Endothelial cell (in vitro differentiated cells): Measurements from ENCODE around the gene TMEM132D. TPM values are rescaled to one million over a fixed set of nuclear protein-coding genes. Genes with fewer than 3 reads are reported as not detected.

ENCODE experiments used
- DNase-seq: peaks from one replicate; pipeline ENCODE4 v3.0.0; 2021; ENCODE audit warnings: low spot score
- H3K27ac Mint-ChIP-seq: one replicate; pipeline ENCODE4 v1.8.0; 2021; ENCODE audit warnings: mixed read lengths, inconsistent platforms; ENCODE audit not compliant: unreplicated experiment
- H3K27me3 Mint-ChIP-seq: one replicate; pipeline ENCODE4 v1.8.0; 2021; ENCODE audit warnings: mild to moderate bottlenecking, moderate library complexity, mixed read lengths, inconsistent platforms; ENCODE audit not compliant: unreplicated experiment
- H3K36me3 Mint-ChIP-seq: one replicate; pipeline ENCODE4 v1.8.0; 2021; ENCODE audit warnings: mild to moderate bottlenecking, low read depth, mixed read lengths, inconsistent platforms; ENCODE audit not compliant: unreplicated experiment
- H3K4me1 Mint-ChIP-seq: one replicate; pipeline ENCODE4 v1.8.0; 2021; ENCODE audit warnings: mild to moderate bottlenecking, mixed read lengths, inconsistent platforms; ENCODE audit not compliant: unreplicated experiment
- H3K4me3 Mint-ChIP-seq: one replicate; pipeline ENCODE4 v1.8.0; 2021; ENCODE audit warnings: mild to moderate bottlenecking, mixed read lengths, inconsistent platforms; ENCODE audit not compliant: unreplicated experiment
- H3K9me3 Mint-ChIP-seq: one replicate; pipeline ENCODE4 v1.8.0; 2021; ENCODE audit warnings: mixed read lengths, inconsistent platforms; ENCODE audit not compliant: unreplicated experiment
- CTCF ChIP-seq: fragments of 200-600 bp; sonication (generic); IDR thresholded peaks from one replicate; pipeline ENCODE4 v1.5.0; 2021; ENCODE audit warnings: antibody characterized with exemption; ENCODE audit not compliant: unreplicated experiment
- total RNA-seq: library from RNA; stranded (reverse); fragmentation: NEBNext Ultra II Directional; extraction: Animal tissue kit (Norgen Biotek cat#: 25700); gene quantifications from one replicate; pipeline ENCODE4 v1.2.1, GENCODE V29; 2021; ENCODE audit not compliant: unreplicated experiment

TMEM132D gene
- total RNA-seq, 1 donor from 2014 or later = not detected

DNA sequence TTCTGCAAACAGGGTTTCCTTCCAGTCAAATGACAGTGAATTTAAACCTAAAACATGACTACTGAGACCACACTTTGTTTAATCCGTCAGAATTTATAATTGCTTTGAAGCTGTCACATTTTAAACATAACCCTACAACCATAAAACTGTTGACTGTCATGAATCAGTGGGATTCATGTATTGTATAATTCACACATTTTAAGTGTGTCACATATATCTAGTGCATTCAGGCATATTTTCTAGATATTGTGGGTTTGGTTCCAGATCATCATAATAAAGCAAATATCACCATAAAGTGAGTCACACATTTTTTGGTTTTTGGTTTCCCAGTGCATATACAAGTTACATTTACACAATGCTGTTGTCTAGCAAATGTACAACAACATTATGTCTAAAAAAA lies 304.4 kb downstream of the TMEM132D start:
- TF ChIP-seq CTCF = no peak
- Mint-ChIP-seq H3K9me3 (peaks cover 28% of the 10 kb centered on the region), H3K4me1 (no peaks in the 10 kb centered on the region), H3K27me3 (peaks cover 2% of the 10 kb centered on the region), H3K4me3 (no peak overlapping the region), H3K27ac (no peak overlapping the region), H3K36me3 (peaks cover 6% of the 10 kb centered on the region)
- DNase-seq = no peak

DNA sequence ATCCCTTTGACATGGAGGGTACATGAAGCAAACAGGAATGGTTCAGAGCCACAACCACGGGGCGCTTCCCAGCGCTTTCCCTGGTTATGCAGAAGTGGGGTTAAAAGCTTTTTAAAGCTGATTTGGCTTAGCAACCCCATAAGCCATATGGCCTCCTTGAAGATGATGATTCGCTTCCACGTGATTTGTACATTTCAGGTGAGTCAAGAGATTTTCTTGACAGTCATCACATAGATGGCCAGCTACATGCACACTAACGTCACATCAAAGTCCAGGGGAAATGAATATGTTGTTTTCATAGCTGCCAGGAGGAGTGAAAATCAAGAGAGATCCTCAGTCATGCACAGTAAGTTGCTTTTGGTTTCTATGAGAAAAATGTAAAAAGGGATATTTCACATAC lies 309.7 kb downstream of the TMEM132D start:
- DNase-seq = no peak
- H3K9me3 Mint-ChIP-seq = peaks cover 35% of the 10 kb centered on the region
- peaks cover 5% of the 10 kb centered on the region for H3K36me3 Mint-ChIP-seq
- no peaks in the 10 kb centered on the region for H3K4me1 Mint-ChIP-seq
- H3K27ac Mint-ChIP-seq = no peak overlapping the region
- H3K27me3 Mint-ChIP-seq = no peaks in the 10 kb centered on the region
- H3K4me3 Mint-ChIP-seq = no peak overlapping the region
- no peak for TF ChIP-seq CTCF

DNA sequence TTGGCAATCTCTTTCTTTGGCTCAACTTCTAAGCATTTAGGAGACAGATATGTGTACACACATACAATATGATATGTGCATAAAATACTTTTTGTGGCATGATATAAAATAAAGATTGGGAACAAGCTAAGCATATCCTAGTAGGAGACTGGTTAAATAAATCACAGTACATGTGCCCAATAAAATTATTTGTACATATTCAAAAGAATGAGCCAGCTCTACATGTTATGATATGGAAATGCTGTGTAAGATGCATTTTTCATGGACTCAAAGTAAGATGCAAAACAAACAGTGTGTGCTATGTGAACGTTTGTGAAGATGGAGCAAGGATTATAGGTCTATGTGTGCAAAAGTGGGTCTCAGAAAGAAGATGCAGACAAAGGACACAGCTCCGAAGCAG lies 311.4 kb downstream of the TMEM132D start:
- no peak overlapping the region for H3K27ac Mint-ChIP-seq
- H3K4me3 Mint-ChIP-seq = no peak overlapping the region
- TF ChIP-seq CTCF = no peak
- H3K36me3 Mint-ChIP-seq = peaks cover 5% of the 10 kb centered on the region
- no peaks in the 10 kb centered on the region for H3K4me1 Mint-ChIP-seq
- no peak for DNase-seq
- peaks cover 36% of the 10 kb centered on the region for H3K9me3 Mint-ChIP-seq
- H3K27me3 Mint-ChIP-seq = peaks cover 2% of the 10 kb centered on the region

DNA sequence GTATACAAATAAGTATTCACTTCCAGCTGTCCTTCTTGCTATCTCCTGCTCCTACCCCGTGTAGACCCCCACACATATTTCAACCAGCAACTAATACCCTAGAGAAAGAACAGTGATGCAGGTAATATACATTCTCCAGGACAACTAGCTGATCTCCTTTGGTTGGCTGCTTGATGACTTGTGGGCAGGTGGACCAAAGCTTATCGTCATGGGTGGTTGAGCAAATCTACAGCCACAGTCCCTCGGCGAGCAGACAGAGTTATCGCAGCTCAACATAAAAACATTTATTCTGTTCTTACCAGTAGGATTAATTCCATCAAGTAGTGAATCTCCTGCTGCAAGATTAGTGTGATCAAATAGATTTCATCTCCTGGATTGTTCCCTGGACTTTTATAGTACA lies 314.3 kb downstream of the TMEM132D start:
- H3K9me3 Mint-ChIP-seq = peaks cover 41% of the 10 kb centered on the region
- no peak overlapping the region for H3K4me3 Mint-ChIP-seq
- no peak for DNase-seq
- no peaks in the 10 kb centered on the region for H3K4me1 Mint-ChIP-seq
- TF ChIP-seq CTCF = no peak
- H3K36me3 Mint-ChIP-seq = peaks cover 5% of the 10 kb centered on the region
- H3K27me3 Mint-ChIP-seq = peaks cover 2% of the 10 kb centered on the region
- no peak overlapping the region for H3K27ac Mint-ChIP-seq

- Mint-ChIP-seq H3K27ac (no peak overlapping the region), H3K9me3 (peaks cover 40% of the 10 kb centered on the region), H3K4me1 (no peaks in the 10 kb centered on the region), H3K27me3 (peaks cover 2% of the 10 kb centered on the region), H3K36me3 (peaks cover 6% of the 10 kb centered on the region), H3K4me3 (no peak overlapping the region)
- no peak for TF ChIP-seq CTCF
- DNase-seq = no peak
Measured at GRCh38 chr12:129588142-129588541, 315.7 kb downstream of the TMEM132D start.
